Activated T-cell treated with anti-CD3 and anti-CD28 coated beads, Interleukin-2, amount 50 U/mL, for 48 hours (primary cell): ENCODE measurements around the gene ARHGAP12.

ENCODE experiments used
- DNase-seq, 2 experiments: peaks; one replicate each; pipeline ENCODE4 v3.0.0-alpha.2; 2020

The ARHGAP12 gene

DNA sequence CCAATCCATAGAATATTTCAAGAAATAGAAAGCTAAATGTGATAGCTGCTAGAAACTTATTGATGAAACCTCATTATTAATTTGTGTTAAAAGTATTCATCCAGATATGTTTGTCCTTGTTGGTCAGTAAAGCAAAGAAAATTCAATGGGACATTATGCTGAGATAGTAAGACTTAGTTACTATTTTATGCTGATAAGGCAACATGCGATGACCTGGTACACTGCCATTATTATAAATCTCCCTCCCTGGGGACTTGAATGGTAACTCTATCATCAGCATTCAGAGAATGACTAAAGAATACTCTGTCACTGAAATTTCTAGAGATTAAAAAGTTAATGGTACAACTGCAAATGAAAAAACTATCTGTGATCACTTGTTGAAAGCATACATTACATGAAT, 54.9 kb downstream of the ARHGAP12 start:
- DNase-seq = no peak

DNA sequence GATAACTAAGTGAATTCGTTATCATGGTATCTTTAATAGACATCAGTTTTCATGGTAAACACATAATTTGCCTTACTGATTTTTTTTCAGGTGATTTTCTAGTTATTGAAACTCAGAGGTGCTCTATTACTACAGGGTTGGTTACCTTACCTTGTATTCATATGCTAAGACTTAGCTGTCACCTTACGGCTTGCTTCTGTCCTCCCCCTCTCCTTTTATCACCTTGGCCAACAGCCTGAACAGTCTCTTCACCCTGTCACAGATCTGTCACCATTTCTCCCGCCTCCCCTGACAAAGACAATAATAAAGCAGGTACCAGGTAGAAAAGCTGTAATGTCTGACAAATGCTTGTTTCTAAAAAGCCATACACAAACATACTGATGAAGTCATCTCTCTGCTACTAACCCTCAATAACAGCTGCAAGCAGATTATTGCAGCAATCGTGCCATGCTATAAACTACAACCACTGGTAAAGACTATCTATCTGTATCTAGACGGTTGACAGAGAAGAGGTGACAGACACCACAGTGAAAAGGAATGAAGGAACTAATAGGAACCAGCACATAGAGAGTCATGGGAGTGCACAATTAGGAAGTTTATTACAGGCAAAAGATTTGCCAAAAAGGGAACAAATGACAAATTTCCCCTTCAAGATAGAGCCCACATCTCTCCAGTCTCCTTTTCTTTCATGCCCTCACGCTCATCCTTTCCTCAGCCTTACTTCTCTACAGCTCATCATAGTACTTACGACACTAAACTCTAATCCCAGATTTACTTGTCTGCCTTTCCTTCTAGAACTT, 57.2 kb downstream of the ARHGAP12 start:
- DNase-seq = no peak

DNA sequence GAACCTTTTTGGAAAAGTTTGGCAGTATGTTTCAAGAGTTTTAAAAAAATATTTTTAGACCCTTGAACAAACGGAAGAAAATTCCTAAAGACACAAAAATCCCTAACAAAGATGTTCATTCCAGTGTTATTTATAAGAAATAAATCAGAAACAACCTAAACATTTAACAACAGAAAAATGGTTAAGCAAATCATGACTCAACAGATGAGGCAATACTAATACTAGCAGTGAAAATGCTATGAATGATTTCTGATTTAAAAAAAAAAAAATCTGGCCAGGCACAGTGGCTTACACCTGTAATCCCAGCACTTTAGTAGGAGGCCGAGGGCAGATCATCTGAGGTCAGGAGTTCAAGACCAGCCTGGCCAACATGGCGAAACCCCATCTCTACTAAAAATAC, 61.0 kb downstream of the ARHGAP12 start:
- DNase-seq = no peak

DNA sequence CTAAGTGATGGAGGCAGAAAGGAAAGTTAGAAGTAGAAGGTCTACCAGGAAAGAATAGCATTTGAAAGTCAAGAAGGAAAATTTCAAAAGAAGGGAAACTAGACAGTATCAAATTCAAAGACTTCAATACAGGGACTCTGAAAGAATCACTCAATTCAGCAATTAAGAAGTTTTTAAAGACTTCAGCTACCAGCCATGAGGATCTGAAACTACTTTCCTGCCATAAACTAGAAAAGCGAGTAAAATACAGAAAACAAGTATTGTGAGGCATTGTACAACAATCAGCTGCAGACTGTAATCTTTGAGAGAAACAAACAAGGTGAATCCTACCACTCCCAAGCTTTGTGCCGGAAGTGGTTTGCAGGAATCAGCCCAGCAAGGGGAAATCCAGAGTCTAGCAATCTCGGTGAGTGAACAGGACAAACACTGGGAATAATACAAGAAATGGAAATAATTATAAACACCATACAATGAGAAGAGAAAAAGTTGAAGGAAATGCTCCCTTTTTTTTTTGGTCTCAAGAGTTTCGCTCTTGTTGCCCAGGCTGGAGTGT, 62.4 kb downstream of the ARHGAP12 start:
- DNase-seq = no peak

DNA sequence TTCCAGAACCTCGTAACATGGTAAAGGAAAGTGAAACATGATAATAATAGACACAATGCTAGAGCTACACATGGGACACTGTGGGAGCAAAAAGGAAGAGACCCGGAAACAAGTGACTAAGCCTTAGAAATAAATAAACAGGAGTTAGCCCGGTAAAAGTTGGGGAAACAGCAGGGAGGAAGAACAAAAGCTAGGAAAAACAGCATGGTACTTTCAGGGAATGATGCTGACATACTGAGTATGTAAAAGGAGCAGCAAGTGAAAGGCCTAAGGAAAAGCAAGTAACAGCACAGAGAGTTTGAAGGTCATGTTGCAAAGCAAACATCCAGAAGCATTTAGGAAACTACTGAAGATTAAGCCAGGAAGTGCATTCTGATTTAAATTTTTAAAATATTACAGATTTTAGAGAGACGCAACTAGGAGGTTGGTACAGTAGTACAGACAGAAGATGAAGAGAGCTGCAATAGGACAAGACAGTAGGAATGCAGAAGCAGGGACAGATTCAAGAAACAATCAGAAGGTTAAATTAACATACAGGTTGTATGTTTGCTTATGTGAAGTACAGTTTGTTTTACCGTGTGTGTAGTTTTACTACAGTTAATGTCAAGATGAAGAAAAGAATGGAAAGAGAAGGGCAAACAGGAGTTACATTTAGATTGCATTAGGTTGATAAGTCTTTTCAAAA, 63.7 kb downstream of the ARHGAP12 start:
- DNase-seq = no peak

DNA sequence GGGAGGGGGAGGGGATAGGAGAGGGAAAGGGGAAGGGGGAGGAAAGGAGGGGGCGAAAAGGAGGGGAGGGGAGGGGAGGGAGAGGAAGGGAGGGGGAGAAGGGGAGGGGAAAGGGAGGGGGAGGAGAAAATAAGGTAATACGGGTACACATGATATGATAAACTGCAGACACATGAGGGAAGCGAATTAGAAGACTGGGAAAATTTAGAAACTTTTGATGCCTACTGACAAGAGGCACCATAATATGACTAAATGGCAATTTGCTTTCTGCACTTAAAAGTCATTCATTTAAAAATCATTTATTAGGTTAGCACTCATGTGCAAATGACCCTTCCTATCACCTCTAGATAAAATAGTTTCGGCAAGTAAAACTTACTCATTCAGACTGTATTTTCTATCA, 73.6 kb downstream of the ARHGAP12 start:
- no peak for DNase-seq

DNA sequence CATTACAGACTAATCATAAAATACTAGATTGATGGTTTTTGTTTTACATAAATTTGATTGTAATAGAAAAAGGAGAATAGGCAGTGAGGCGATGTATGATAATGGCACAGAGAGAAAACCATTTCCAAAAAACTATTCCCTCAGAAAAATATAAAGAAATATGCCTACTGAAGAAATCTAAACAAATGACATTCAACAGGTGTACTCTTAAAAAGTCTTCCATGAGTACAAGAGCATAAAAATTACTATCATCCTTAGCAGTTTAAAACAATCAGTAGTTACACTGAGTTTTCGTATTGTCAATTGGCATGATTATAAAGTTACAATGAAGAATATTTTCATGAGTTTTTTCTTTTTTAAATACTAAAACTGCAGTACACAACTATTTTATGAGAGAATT, 75.0 kb downstream of the ARHGAP12 start:
- no peak for DNase-seq

DNA sequence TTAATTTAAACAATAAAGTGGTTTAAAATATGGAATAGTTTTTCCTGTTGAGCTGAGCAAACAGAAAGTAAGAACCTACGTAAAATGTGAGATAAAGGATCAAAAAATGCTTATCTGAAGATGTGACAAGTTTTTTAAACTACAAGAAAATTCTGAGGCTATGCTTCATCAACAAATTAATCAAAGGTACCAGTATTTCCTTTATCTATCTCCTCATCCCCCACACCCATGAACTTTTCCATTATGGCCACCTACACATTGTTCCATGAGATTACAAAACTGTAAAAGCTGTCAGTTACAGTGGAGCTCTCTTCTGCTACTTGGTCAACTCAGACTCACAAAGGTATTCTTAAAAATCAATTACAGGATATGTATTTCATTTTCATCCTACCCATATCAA, 77.4 kb downstream of the ARHGAP12 start:
- DNase-seq = no peak

DNA sequence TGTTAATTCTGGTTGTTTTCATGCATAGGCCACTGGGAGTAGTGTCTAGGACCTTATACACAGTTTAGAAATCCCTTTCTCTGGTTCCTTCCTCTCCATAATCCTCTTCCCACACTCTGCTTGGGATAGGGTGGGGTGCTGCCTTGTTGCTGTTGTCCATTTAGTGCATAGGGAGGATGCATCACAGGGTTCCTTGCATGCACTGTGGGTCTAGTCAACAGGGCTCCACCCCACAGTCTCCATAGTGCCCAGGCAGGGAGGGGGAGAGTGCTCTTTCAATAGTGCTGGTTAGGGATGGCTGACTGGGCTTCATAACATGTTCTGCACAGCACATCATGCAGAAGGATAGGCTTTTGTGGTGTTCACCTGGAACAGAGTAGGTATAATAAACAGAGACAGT, 81.1 kb downstream of the ARHGAP12 start:
- no peak for DNase-seq

DNA sequence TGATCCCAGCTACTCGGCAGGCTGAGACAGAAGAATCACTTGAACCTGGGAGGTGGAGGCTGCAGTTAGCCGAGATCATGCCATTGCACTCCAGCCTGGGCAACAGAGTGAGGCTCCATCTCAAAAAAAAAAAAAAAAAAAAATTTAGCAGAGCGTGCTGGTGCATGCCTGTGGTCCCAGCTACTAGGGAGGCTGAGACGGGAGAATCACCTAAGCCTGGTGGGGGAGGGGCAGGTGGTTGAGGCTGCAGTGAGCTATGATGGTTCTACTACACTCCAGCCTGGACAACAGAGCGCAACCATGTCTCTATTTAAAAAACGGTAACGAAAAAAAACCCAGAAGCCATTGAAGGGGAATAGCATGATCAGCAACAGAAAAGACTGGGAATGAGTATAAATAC, 89.9 kb downstream of the ARHGAP12 start:
- no peak for DNase-seq

DNA sequence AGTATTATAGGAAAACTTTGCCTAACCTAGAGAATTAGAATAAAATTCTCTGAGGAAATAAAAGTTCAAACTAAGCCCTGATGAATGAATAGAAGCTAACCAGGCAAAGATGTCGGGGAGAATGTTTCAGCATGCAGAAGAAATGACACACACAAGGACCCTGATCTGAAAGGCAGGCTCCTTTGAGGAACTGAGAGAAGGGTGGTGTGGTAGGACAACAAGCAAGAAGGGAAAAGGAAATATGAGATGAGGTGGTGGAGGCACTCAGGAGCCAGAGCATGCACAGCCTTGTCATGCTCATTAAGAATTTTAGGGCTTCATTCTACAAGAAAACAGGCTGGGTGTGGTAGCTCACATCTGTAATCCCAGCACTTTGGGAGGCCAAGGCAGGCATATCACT, 90.6 kb downstream of the ARHGAP12 start:
- DNase-seq = no peak

DNA sequence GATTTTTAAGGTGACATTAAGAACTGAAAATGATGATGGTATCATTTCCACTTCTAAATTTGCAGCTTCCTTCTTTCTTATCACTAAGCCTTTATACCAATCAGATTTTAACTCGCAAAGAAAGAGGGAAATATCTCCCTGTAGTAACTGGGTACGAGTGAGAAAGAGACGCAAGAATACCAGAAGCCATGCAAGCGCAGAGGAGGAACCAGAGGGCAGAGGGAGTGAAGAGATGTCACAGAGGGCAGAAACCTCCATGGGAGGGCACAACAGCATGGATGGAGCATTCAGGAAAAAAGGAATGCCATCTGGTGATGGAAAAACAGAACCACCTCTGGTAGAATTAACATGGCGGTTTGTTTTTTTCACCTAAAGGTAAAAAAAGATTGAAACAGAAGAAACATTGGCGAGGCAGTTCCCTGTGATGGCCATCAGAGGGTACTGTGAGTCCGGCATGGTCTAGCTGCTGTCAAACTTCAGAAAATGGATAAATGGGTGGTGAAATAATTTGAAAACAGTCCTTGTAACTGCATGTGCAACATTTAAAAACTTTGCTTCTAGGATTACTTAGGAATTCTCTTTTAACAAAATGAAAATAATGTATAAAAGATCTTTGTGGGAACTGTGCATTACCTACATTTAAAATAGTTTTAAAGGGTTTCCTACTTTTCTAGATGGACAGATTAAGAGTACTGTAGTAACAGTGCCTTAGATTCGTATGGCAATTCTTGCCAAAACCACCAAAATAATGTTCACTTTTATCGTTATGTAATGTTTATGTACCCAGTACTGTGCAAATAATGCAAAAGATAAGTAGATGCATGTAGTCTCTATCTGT, 91.8 kb downstream of the ARHGAP12 start:
- DNase-seq = no peak

DNA sequence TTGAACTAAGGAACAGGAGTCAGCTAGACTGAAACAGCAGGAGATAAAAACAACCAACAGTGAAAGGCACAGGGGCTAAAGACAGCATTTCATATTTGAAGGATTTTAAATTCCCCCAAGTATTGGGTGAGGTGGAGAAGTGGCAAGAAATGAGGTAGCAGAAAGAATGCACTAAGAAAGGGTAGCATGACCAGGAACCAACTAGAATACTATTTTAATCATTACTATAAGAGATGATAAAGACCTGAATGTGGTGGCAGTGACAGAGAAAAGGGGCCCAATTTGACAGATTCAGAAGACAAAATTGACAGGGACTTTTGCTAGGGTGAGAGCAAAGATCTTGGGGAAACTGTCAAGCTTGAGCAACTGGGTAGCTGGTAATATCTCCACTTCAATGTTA, 94.9 kb downstream of the ARHGAP12 start:
- no peak for DNase-seq

DNA sequence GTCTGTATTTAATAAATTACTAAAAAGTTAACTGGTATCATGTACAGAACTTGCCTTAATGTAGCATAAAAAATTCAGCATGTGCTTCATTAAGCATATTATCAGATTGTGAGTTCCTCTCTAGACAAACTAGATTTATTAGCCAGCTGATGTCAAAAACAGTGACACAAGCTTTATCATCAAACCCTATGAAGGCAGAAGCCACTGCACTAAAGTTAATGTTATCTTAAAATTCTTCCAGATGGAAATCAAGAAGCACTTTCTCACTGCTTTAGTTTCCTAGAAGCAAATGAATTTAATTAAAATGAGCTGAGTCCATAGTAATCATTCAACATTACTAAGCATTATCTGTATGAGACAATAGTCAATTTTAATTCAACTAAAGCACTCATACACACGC, 96.4 kb downstream of the ARHGAP12 start:
- no peak for DNase-seq

DNA sequence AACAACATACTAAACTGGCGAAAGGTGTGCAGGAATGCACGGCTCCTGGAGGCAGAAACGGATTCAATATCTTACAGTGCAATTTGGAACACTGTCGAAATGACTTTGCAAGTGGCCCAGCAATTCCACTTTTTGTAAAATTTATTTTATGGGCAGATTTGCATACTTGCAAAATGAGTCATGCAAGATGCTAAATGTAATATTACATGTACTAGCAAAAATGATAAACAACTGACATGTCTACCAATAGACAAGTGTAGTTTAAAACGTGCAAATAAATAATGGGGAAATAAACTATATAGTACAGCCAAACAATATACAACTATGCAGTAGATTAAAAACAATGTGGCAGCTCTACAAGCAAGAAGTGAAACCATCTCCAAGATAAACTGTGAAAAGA, 97.7 kb downstream of the ARHGAP12 start:
- no peak for DNase-seq

DNA sequence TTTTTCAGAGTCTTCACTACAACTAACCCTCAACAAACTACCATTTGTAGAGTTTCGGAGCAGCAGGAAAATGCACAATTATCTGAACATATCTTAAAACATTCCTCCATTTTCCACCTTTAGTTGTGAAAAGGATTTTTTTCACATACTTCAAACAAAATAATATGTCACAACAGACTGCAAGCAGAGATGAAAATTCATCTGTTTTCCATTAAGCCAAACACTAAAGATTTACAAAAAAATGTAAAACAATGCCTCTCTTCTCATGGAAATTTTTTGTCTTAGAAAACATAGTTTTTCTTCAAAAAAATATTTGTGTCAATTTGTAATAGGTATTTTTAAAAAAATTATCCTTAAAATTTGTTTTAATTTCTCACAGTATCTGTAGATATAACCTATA, 98.9 kb downstream of the ARHGAP12 start:
- no peak for DNase-seq

DNA sequence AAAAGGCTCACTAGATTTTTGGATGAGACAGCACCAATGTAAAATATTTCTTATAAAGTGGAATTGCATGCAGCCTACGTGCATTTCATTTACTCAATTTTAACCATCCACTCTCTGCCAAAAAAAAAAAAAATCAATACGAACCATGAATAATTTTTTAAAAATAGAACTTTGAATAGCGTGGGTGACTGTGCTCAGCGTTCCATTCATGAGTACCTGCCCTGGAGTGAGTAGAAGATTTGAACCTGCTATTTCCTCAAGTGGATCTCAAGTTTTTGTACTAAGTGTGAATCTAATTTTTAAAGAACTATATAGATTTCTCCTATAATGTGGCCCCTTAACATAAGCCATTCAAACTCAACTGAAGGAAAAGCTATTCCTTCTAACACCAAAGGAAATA, 105.3 kb downstream of the ARHGAP12 start:
- DNase-seq = no peak

DNA sequence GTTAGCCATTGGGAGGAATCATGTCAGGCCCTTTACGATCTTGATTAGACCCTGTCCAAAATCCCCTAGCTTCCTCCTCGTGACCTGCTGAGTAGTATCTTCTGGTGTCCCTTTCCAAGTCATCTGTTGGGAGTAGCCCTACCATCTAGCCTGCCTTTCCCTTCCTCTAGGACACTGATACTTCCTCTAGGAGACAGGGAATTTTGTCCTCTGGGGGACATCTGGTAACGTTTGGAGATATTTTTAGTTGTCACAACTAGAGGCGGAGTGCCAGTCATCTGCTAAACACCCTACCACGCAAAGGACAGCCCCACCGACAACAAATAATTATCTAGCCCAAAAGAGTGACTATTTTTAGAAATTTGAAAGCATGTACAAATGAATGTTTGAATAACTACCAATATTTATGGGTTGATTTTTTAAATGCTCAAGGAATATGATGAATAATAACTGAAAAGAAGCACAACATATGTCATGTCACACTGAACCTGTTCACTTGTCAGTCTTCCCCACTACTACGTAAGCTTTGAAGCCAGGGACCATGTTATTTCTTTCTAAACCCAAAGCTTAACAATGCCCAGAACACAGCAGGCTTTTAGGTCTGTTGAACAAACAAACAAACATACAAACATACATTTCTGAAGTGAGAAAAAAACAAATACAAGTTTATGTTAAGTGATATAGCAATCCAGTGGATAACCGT, 105.9 kb downstream of the ARHGAP12 start:
- no peak for DNase-seq

DNA sequence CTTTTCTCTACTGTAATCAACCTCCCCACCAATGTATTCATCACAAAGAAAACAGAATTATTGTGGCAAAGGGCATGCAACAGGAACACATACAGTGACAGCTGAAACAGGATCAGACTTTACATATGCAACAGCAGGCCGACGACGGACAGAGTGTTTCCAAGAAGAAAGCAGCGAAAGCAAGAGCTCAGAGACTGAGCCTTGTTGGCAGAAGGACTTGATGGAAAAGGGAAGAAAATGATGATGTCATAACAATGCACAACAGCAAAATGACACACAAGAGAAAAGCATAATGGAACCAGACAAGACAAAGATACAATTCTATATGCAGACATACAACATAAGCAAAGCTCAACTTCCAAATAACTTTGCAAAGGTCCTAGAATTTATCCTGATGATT, 106.5 kb downstream of the ARHGAP12 start:
- DNase-seq = no peak

DNA sequence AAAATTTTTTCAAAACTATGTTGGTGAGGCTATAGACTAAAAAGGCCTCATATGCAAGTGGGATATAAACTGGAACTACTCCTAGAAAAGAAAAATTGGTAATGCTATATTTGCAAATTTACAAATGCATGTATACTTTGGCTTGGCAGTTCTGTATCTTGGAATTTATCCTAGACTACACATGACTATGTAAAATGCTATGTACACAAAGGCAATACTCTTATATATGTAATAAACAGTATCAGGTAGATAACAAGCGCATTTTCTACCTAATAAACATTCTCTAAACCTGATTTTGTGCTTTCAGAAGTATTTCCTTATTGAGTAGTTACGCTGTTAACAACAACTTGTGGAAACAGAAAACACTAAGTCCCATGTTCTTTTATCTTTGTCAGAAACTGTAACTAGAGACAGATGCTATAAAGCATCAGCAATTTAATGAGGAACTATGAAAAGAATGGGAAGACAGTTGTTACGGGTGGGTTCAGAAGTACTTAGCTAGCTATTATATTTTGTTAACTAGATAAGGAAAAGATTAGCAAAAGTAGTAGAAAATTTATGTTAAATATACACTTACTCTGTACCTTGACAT, 107.8 kb downstream of the ARHGAP12 start:
- no peak for DNase-seq

DNA sequence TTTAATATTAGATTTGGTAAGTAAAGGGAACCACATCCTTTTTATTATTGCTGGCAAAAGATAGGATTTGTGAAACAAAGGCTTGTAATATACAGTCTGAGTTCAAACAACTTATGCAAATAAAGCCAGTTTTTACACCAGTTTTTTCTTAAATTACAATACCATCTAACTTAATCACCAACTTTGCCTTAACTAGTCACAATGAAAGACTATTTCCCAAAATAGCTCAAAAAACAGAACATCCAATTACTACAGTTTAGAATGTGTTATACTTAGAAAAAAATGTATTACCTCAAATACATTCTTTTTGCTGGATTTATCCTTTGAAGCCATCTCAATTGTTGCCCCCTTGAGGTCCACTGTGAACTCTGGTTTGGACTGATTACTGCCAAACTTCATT, 108.5 kb downstream of the ARHGAP12 start:
- DNase-seq = no peak

DNA sequence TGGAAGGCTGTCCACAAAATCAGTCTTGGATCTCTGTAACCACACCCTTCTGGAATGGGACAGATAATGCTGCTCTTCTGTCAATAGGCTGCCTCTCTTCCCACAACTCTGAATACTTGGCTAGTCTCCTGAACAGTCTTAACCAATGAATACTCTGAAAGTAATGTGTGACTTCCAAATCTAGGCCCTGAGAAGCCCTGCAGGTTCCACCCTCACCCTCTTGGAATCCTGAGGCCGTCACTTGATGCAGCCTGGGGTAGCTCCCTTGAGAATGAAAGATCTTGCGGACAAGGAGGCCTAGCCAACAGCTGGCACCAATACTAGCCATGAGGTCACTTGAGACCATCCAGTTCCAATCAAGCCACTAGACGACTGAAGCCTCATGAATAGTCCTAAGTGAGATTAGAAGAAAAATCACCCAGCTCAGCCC, 109.2 kb downstream of the ARHGAP12 start:
- no peak for DNase-seq
